Pons (tissue), 1 donor: ENCODE data around the gene AHCYL1.

ENCODE experiments used
- DNase-seq: peaks from one replicate; pipeline ENCODE4 v3.0.0-alpha.2; 2016; ENCODE audit warnings: low spot score

The AHCYL1 gene

DNA sequence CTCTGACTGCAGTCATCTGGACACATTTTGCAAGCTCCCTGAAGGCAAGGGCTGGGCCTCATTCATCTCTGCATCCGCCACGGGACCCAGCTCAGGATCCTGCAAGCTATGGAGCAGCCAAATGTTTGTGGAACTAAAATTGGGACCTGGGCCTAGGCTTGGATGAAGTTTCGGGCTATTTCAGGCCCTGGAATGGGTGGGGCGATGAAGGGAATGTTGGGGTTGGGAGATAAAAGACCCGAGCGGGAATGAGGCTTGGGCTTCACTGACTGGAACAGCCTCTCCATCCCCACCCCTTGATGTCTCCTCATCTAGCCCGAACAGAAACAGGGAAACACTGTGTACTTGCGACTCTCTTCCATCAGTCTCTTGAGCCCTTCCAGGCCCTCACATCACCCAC, 7.3 kb upstream of the AHCYL1 start:
- DNase-seq: no peak

DNA sequence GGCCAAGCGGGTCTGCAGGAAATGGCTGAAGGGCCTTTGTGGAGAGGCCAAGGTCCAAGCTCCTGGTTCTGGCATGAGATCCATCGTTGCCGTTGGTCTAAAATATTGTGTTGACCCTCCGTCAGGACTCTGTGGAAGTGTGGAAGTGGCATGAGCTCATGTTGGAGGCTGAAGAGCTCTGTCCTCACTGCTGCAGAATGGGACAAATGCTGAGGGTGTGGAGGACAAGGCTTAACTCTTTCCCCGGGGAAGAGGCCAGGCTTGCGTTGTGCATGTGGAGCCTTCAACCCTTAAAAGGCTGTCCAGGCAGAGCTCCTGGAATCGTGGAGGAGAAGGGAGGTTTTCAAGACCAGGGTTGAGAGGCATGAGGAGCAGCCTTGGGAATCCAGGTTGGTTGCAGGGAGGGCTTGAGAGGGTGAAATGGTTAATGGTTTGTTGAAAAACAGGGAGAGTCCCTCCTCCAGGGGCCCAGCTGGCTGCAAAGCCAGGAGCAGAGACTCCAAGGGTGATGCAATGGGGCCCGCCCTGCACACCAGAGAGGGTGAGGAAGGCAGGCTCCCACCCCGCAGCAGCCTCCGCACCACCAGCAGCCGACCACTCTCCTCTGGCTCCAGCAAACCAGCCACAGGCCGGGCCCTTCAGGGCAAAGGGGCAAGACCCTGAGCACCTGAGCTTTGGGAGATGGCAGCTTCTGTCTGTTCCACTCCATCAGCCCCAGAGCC, 6.7 kb upstream of the AHCYL1 start:
- DNase-seq: no peak

DNA sequence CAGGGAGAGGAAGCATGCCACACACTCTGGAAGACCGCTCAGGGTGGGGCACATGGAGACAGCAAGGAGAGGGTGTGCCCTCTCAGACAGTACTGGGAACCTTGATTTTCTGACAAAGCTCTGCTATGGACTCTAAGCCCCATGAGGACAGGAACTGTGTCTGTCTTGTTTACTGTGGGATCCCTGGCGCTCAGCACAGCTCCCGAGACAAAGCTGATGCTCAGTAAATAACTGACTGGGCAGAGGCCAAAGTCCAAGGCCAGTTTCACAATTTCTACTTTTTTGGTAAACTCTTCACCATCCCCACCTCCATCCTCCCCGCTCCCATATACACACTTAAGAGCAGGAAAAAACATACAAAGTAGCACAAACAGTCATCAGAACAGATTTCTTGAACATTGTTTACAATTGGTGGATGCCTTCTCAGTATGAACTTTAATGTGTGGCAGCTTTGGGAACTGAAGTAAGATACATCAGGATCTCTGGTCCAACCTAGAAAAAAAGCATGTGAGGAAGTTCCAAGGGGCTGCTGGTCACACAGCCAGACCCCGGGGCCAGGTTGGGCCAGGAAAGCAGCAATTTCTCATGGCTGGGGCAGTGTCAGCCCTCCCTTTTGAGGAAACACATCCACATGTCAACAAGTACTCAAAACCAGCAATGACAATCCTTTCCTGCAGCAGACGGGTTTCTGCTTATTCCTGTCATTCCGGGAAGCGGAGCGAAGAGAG, 5.6 kb upstream of the AHCYL1 start:
- DNase-seq: no peak

DNA sequence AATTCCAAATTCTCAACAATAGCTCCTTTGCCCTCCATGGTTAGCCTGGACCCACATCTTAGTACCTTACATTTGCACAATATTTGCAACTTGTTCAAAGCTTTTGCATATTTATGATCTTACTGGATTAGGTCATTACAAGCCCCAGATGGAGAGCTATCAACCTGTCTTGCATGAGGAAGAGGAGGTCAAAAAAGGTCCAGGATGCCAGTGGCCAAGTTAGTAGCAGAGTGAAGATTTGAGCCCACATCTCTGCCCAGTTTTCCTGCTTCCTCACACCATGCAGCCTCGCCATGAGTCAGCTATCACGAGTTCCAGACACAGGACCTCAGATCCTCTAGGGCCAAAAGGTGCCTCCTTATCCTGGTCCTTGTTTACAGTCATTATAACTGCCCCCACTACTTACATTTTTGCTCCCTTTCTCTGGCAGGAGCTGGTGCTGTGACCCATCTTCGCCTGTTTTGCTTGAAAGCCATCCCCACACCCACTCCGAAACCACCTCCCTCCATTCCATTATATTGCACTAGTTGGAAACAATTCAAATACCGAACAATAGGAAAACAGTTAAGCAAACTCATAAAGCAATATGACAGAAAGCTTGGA, 5.0 kb upstream of the AHCYL1 start:
- DNase-seq: no peak

DNA sequence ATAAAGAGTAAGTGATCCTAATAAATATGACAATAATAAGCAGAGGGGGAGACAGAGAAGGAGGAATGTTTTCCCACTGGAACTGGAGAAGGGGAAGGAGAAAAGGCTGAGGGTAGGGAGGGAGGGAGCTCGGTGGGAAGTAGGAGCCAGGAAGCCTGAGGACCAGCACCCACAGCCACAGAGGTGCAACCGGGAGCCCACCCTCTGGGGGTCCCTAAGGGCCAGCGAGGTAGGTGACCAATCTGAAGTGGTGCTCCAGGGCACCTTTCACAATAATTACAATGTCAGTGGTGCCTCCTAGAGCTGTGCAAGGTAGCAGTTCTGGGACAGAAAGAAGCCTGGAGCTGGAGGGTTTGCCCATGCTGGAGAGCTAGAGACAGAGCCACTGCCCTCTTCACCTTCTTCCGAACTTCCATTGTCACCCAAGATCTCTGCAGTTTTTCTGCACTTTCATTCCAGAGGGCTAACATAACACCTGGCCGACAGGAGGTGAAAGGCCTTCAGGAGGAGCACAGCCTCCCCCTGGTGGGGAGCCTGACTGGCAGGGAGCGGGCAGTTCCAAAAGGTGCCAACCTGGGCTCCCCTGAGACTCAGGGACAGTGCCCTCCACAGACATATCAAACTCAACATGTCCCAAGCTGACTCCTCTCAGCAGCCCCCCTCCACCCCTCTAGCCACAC, 4.1 kb upstream of the AHCYL1 start:
- no peak for DNase-seq

DNA sequence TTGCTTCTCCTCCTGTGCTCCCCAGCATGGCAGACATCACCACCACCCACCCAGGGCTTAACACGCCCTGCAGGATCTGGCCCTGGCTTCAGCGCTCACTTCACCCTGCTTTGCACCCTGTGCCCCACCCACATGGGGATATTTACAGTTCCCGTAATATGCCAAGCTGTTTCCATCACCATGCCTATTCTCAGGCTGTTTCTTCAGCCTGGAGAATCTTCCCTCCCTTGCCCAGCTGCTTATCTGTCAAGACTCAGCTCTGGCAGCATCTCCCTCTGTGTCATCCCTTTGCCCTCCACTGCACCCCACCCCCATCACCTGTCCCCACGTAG, 3.6 kb upstream of the AHCYL1 start:
- DNase-seq: no peak

DNA sequence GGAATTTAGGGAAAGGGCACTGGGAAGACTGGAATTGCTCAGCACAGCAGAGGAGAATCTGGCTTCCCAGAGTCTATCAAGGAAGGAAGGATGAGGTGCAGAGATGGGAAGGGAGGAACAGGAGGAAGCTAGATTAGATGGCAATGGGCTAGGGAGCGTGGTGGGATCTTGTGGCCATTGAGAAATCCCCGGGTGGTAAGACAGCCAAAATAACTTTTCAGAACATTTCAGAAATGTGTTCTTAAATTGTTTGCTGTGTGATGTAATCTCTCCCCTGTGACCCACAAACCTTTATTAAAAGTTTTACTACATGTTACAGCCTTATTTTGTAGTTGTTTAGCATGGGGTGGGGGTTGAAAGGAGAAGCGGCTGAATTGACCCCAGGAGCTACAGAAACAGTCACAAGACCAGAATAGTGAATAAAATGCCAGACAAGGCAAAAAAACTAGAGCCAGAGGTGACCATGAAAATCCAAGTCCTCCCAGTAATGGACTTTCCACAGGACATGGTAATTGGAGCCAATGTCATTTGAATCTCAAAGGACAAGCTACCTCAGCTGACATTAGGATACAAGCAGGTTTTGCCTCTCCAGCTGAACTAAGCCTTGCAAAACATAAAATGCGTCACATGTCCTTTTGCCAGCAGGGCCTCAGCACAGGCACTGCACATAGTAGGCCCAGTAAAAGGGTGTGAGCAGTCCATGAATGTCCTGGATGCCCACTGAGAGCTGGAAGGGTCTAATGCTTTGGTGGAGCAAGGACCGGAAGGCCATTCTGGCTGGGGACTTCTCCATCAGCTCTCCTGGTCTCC, 980 bp upstream of the AHCYL1 start:
- no peak for DNase-seq

DNA sequence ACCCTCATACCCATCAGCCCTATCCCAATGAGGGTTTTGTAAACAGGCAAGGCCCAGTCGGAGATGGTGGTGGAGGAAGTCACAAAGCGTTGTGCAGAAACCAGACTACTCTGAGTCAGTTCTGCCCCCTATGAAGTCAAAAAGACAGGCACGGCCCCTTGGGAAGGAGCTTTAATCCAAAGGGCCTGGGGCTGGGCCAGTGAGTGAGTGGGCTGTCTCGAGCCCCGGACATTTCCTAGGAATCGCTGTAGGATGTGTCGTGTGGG, 442 bp upstream of the AHCYL1 start:
- no peak for DNase-seq

DNA sequence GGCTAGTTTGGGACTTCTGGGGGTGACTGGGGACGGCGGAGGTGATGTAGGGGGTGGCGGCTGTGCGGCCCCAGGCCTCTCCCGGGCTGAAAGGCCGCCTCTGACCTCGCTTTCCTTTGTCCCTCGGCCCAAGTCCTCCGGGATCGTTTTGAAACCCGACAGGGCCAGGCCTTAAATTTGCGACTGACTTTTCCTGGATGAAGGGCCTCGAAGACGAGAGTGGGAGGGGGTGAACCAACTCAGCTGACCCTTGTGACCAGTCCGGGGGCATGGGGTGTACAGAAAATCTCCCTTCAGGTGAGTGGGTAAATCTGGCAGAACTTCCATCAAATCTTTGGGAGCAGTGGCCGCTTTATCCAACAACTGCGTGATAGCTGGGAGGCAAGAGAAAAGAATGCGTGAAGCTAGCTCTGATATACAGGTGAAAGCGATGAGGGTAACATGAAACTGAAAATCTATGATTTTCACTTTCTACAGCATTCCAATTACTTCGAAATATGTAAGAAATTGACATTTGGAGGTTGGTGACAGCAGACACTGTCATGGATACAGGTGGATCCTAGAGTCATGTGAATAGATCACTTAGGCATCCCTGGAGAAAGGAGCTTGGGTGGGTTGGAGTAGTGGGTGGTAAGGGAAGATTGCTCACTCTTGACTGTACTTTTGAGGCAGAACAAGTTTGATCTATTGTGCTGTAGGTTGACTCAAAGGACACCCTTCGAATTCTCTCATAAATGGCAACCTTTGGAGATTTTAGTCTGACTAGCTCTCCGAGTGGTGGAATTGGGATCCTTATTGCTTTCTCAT, 885 bp downstream of the AHCYL1 start:
- no peak for DNase-seq

DNA sequence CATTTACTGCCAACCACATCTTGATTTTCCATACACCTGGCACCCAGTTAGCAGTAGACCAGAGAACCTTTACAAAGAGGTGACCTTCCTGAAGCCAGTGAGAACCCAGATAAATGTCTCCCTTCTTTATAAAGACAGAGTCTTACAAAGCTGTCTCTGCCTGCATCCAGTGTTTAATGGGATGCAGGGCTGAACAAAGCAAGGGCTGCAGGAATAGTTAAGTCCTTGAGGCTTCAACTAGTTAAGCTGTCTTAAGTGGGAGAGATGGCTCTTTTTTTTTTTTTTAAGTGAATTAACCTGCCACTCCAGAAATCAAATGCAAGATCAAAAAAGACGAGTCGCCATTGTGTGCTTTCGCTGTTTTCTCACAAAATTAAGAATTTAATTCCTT, 1.5 kb downstream of the AHCYL1 start:
- no peak for DNase-seq

DNA sequence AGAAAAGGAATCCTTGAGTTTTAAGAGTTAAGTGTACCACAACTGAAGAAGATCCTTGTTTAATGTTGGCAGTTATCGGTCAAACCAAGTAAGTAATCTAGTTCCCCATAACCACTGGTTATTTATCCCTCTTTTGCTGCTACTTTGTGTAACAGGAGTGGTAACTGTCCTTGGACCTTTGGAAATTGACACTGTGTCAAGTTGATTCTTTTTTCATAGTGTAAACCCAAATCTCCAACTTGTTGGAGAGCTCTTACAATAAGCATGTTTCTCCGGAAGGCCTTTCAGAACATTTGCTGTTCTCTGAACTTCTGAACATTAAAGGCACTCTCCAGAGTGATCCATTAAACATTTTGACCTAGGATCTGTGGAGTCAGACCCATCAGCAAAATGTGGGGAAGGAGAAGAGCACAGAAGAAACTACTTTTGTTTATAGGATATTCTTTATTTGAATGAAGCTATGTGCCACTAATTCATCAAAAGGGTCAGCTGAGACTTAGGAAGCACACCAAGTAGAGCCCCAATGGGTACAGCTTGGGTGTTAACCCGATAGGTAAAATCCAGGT, 3.9 kb downstream of the AHCYL1 start:
- no peak for DNase-seq

DNA sequence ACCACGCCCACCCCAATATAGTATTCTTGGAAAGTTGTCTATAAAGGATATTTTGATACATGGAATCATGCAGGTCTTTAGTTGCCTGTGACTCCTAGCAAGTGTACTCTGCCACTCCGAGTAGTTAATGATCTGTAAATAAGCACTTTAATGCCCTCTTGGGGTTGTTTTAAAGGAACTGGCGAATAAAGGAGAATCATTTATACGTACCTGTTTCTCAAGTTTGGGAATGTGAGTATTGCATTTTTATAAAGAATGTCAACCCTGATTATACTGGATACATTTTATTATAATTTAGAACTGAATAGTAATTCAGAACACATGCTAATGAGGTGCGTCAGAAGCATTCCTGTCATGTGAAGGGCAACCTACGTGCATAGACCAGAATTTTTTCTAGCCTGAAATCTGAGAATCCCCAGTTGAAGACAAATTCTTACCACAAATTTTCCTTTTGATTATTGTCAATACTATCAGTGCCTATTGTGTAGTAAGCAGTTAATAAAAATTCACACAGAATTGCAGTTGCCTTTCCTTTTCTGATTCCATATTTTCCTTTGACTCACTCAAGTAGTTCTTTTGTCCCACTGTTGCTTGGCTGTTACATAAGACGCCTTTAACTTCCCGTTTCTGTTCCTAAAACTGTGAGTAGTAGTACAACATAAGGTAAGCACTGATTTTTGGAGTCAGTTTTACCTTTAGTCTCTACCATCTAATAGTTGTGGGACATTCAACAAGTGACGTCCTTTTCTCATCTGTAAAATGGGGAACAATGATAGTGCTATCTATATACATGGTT, 5.1 kb downstream of the AHCYL1 start:
- DNase-seq: peak; percentile 65

DNA sequence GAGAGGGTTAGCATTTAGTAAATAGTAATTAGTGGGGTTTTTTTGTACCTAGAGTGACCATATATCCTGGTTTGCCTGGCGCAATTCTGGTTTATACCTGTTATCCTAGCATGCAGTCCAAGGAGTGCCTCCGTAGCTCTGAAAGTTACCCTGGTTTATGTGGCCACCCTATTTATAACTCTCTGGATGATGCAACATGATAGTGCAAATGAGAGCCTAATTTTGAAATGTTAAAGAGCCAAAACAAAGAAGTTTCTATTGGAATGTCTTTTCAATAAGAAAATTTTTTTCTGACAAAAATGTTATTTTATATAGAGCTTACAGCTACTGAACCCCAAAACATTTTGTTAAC, 5.7 kb downstream of the AHCYL1 start:
- no peak for DNase-seq

DNA sequence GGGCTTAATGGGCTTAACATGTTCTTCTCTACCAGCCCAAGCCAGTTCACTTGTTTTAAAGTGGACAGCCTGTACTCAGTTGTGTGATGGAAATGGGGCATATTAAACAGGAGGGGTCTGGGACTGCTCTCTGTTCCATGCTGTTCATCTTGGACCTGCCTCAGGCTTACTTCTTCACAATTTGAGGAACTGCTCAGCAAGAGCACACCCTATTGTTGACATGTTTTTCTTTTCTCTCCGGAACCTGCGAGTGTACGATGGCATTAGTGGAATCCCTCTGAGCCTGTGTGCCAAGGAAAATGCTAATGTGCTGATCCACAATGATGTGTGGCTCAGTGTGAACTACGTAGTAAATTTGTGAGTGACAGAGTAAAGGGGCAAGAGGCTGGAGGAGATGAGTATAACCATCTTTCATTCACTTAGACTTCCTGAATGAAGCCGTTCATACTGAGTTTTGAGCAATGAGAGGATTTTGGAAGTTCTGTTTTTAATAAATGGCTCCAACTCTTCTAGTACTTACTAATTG, 6.9 kb downstream of the AHCYL1 start:
- no peak for DNase-seq

DNA sequence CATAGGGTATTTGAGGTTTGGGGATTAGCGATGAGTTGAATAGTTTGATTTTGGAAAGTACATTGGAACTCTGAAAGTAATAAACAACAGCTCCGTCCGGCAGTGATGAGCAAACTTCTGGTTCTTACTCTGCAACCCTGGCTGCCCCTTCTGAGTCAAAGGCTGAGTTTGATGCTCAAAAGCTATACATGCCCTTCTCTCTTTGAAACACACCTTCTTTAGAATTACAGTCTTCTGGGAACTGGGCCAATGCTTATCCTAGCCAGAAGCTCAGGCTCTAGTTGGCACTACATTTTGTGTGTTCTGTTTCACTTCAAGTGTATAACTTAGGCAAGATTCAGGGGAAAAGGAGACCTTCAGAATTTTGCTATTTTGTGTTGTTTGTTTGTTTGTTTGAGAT, 9.3 kb downstream of the AHCYL1 start:
- DNase-seq: peak; percentile 58

DNA sequence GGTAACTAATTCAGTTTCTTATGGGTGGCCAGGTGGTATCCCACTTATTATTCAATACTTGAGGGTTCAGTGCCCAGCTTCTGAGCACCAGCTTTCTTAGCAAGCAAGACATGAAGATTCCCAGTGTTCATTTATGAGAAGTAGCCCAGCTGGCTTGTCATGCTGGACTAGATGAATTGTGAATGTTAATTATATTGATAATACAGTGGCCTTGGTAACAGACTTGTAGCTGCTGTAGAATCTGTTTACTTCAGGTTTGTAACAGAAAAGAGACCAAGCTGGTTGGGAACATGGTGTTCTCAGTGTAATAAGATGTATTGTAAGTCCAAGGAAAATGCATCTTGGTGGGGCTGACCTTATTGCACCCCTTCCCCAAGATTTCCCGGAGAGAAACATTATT, 10.1 kb downstream of the AHCYL1 start:
- DNase-seq: peak; percentile 51

DNA sequence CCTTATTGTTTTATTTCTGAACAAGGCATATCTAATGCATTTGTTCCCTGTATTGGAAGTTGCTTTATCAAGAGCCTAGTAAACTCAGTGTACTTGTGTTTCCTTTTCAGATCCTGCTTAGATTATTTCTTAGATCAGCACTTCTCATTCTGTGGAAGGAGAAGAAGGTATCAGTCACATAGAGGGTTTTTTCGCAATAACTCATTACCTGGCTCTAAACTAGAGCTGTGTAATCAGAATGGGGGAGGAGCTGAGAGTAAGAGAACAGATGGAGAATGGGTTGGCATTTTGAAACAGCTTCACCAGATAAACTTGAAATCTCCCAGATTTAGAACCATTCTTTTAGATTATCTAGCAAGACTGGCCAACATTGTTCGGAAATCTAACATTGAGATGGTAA, 11.0 kb downstream of the AHCYL1 start:
- DNase-seq: no peak

DNA sequence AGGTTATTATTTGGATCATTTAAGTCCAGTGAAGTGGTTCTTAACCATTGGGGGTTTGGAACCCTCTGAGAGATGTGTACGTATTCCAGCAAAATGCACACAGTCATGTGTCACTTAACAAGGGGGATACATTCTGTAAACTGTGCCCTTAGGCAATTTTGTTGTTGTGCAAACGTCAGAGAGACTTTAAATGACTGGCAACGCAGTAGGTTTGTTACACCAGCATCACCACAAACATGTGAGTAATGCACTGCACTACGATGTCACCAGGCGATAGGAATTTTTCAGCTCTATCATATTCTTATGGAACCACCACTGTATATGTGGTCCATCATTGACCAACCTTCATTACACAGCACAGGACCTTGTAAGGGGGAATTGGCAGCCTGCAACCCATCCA, 11.9 kb downstream of the AHCYL1 start:
- DNase-seq: no peak

DNA sequence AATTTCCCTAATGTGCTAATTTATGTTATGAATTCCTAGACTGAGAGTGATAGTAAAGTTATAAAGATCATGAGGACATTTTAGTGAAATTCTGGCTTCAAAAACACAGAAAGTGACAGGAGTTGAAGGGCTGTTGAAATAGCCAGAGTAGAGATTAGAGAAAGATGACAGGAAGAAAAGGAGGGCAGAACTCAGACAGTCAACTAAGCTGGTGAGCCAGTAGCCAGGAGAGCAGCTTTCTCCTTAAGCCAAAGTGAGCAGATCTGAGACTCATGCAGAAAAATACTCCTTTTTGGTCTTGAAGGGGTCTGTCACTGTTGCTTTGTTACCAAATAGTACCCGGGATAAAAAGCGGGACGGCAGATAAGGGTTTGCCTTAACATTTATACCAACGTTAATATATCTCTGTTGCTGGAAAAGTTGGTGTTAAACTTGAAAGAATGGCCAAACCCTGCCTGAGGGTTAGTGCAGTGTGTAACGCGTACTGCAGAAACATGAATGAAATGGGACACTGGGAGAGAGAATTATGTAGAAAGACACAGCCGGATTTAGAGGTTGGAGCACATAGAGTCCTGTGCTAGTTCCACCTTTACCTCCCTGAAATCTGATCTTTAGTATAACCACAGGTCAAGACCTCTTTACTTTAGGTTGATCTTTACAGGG, 12.8 kb downstream of the AHCYL1 start:
- no peak for DNase-seq

DNA sequence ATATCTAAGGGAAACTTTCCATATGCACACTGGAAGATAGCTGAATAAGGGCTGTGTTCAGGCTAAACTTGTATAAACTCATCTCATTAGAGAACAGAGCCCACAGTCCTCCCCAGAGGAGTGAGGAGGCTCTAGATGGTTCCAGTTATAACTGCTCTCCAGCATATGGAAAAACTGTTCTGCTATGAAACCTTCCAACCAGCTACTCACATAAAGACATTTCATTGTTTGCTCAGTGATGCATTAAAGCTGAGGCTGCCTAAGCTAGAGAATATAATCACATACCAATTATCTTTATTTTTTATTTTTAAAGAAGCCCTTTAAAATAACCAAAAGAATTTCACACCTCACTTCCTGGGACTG, 13.3 kb downstream of the AHCYL1 start:
- no peak for DNase-seq
